K562 (cell line): ENCODE measurements around the gene GEMIN4. TPM values are rescaled to one million over a fixed set of nuclear protein-coding genes. Genes with fewer than 3 reads are reported as not detected.

Source experiments
- ARNT ChIP-seq, 2 experiments: fragments of 450-650 bp; IDR thresholded peaks; 2 replicates each; pipeline ENCODE4 v1.6.1; 2016; ENCODE audit warnings: mild to moderate bottlenecking in 1 of 2
- CREB1 ChIP-seq, 2 experiments: sonication (generic) in 1 of 2; formaldehyde crosslinking in 1 of 2; IDR thresholded peaks; 2 replicates each; pipeline versions ENCODE4 v1.6.1 to v1.8.0; 2012 to 2022; ENCODE audit warnings: inconsistent platforms in 1 of 2, mild to moderate bottlenecking in 1 of 2, missing genetic modification reagents in 1 of 2, moderate library complexity in 1 of 2
- KLF6 ChIP-seq: fragments of 250-450 bp; sonication (Bioruptor Pico); IDR thresholded peaks from 2 replicates; pipeline ENCODE4 v1.4.0; 2020; ENCODE audit warnings: mild to moderate bottlenecking, moderate library complexity, borderline replicate concordance
- PHB2 ChIP-seq: fragments of 450-650 bp; IDR thresholded peaks from 2 replicates; pipeline ENCODE4 v1.6.1; 2017; ENCODE audit warnings: low read depth
- POLR3A ChIP-seq: IDR thresholded peaks from 2 replicates; pipeline ENCODE4 v1.6.1; 2011; ENCODE audit warnings: borderline replicate concordance, mild to moderate bottlenecking, moderate library complexity; ENCODE audit not compliant: insufficient read length, insufficient read depth; ENCODE audit errors: extremely low read depth
- SMARCB1 ChIP-seq: IDR thresholded peaks from 2 replicates; pipeline ENCODE4 v1.6.1; 2011; ENCODE audit warnings: improper control_type of control experiment, low read depth; ENCODE audit not compliant: insufficient read length
- ZNF143 ChIP-seq: sonication (generic); formaldehyde crosslinking; IDR thresholded peaks from 2 replicates; pipeline ENCODE4 v1.9.0; 2022; ENCODE audit warnings: mild to moderate bottlenecking, missing genetic modification reagents
- ZZZ3 ChIP-seq: fragments of 450-650 bp; IDR thresholded peaks from 2 replicates; pipeline ENCODE4 v1.6.1; 2016; ENCODE audit warnings: antibody characterized with exemption, mild to moderate bottlenecking, moderate library complexity
- polyA plus RNA-seq, 8 experiments: library from polyadenylated mRNA; depleted of rRNA in 4 of 8; stranded (reverse) in 5 of 8; unstranded in 3 of 8; fragments of >200 nt; fragmentation: Nextera tagmentation in 2 of 8; fragmentation: Illumina TruSeq in 1 of 8; extraction: Ambion mirVana in 2 of 8; extraction: Trizol in 1 of 8; gene quantifications; 2 replicates each; pipeline versions ENCODE4 v1.2.1 to v1.2.3, GENCODE V29; 2011 to 2014; ENCODE audit warnings: inconsistent platforms in 1 of 8, missing spikeins in 1 of 8
- total RNA-seq, 7 experiments: library from RNA; depleted of rRNA in 6 of 7; stranded (reverse); fragments of >200 nt in 6 of 7; fragmentation: Illumina TruSeq in 2 of 7; extraction: Trizol in 2 of 7; gene quantifications; 2 replicates each; pipeline versions ENCODE4 v1.2.1 to v1.2.3, GENCODE V29; 2011 to 2021; ENCODE audit warnings: low replicate concordance in 1 of 7
- TF ChIP-seq, protein P1 (sequence below): IDR thresholded peaks from 2 replicates; pipeline ENCODE4 v1.6.1; 2012; ENCODE audit warnings: low read depth, low read length, improper control_type of control experiment, borderline replicate concordance
- TF ChIP-seq, protein P2 (sequence below): fragments of 200-600 bp; sonication (generic); IDR thresholded peaks from one replicate; pipeline ENCODE4 v1.6.1; 2012; ENCODE audit warnings: mild to moderate bottlenecking, low read depth, low read length, inconsistent platforms
- TF ChIP-seq, protein P3 (sequence below): sonication (generic); formaldehyde crosslinking; IDR thresholded peaks from 2 replicates; pipeline ENCODE4 v1.8.1; 2023; ENCODE audit warnings: mild to moderate bottlenecking, missing genetic modification reagents

The GEMIN4 gene
- total and polyA plus RNA-seq, 9 of the 15 experiments (the other 6 are each of a cell fraction or from before 2014, with no cell fraction given) = 1.8 to 42.5 (median 10.8) TPM

DNA sequence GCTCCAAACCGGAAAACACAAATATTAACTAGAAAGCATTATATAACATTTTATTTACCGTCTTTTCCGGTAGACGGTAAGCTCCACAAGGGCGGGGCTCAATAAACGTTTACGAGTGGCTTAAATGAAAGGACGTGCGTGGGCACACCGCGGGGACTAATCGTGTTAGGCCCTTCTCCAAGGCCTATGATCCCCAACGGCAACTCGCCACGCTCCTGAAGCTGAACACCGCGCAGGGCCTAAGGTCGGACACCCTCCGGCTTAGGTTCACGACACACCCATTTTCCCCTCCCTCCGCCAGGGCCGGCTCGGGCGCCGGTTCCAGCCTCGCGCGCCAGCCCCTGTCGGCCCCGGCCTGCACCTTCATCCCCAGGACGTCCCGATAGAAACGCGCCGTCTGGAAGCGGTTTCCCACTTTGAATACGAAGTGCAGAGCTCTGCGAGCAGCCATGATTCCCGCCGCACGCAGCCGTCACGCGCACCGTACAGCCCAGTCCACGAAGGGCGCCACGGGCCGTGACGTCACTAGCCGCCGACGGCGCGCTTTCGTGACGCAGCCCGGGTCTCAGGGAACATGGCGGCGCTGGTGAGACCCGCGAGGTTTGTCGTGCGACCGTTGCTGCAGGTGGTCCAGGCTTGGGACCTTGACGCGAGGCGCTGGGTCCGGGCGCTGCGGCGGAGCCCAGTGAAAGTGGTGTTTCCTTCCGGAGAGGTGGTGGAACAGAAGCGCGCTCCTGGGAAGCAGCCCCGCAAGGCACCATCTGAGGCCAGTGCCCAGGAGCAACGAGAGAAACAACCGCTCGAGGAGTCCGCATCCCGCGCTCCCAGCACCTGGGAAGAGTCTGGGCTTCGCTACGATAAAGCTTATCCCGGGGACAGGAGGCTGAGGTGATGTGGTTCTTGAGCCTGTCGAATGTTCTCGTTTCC lies 30.0 kb upstream of the GEMIN4 start, which contains the start of the genes GLOD4 and MRM3 (continued):
- TF ChIP-seq, protein P1, sequence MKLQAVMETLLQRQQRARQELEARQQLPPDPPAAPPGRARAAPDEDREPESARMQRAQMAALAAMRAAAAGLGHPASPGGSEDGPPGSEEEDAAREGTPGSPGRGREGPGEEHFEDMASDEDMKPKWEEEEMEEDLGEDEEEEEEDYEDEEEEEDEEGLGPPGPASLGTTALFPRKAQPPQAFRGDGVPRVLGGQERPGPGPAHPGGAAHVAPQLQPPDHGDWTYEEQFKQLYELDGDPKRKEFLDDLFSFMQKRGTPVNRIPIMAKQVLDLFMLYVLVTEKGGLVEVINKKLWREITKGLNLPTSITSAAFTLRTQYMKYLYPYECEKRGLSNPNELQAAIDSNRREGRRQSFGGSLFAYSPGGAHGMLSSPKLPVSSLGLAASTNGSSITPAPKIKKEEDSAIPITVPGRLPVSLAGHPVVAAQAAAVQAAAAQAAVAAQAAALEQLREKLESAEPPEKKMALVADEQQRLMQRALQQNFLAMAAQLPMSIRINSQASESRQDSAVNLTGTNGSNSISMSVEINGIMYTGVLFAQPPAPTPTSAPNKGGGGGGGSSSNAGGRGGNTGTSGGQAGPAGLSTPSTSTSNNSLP = no peak
- TF ChIP-seq ARNT (IDR thresholded peaks at IDR 0.05) (no peak), CREB1 (IDR thresholded peaks at IDR 0.05) (peak; percentile 100), CREB1 (CRISPR knock-in tag; IDR thresholded peaks at IDR 0.05) (peak; percentile 100), PHB2 (no peak), POLR3A (no peak), ZZZ3 (0 out of 2 replicates have a peak, but pooled peaks have one; percentile 40), SMARCB1 (no peak), ZNF143 (CRISPR knock-in tag) (no peak), KLF6 (CRISPR knock-in tag) (no peak)
- TF ChIP-seq, protein P2, sequence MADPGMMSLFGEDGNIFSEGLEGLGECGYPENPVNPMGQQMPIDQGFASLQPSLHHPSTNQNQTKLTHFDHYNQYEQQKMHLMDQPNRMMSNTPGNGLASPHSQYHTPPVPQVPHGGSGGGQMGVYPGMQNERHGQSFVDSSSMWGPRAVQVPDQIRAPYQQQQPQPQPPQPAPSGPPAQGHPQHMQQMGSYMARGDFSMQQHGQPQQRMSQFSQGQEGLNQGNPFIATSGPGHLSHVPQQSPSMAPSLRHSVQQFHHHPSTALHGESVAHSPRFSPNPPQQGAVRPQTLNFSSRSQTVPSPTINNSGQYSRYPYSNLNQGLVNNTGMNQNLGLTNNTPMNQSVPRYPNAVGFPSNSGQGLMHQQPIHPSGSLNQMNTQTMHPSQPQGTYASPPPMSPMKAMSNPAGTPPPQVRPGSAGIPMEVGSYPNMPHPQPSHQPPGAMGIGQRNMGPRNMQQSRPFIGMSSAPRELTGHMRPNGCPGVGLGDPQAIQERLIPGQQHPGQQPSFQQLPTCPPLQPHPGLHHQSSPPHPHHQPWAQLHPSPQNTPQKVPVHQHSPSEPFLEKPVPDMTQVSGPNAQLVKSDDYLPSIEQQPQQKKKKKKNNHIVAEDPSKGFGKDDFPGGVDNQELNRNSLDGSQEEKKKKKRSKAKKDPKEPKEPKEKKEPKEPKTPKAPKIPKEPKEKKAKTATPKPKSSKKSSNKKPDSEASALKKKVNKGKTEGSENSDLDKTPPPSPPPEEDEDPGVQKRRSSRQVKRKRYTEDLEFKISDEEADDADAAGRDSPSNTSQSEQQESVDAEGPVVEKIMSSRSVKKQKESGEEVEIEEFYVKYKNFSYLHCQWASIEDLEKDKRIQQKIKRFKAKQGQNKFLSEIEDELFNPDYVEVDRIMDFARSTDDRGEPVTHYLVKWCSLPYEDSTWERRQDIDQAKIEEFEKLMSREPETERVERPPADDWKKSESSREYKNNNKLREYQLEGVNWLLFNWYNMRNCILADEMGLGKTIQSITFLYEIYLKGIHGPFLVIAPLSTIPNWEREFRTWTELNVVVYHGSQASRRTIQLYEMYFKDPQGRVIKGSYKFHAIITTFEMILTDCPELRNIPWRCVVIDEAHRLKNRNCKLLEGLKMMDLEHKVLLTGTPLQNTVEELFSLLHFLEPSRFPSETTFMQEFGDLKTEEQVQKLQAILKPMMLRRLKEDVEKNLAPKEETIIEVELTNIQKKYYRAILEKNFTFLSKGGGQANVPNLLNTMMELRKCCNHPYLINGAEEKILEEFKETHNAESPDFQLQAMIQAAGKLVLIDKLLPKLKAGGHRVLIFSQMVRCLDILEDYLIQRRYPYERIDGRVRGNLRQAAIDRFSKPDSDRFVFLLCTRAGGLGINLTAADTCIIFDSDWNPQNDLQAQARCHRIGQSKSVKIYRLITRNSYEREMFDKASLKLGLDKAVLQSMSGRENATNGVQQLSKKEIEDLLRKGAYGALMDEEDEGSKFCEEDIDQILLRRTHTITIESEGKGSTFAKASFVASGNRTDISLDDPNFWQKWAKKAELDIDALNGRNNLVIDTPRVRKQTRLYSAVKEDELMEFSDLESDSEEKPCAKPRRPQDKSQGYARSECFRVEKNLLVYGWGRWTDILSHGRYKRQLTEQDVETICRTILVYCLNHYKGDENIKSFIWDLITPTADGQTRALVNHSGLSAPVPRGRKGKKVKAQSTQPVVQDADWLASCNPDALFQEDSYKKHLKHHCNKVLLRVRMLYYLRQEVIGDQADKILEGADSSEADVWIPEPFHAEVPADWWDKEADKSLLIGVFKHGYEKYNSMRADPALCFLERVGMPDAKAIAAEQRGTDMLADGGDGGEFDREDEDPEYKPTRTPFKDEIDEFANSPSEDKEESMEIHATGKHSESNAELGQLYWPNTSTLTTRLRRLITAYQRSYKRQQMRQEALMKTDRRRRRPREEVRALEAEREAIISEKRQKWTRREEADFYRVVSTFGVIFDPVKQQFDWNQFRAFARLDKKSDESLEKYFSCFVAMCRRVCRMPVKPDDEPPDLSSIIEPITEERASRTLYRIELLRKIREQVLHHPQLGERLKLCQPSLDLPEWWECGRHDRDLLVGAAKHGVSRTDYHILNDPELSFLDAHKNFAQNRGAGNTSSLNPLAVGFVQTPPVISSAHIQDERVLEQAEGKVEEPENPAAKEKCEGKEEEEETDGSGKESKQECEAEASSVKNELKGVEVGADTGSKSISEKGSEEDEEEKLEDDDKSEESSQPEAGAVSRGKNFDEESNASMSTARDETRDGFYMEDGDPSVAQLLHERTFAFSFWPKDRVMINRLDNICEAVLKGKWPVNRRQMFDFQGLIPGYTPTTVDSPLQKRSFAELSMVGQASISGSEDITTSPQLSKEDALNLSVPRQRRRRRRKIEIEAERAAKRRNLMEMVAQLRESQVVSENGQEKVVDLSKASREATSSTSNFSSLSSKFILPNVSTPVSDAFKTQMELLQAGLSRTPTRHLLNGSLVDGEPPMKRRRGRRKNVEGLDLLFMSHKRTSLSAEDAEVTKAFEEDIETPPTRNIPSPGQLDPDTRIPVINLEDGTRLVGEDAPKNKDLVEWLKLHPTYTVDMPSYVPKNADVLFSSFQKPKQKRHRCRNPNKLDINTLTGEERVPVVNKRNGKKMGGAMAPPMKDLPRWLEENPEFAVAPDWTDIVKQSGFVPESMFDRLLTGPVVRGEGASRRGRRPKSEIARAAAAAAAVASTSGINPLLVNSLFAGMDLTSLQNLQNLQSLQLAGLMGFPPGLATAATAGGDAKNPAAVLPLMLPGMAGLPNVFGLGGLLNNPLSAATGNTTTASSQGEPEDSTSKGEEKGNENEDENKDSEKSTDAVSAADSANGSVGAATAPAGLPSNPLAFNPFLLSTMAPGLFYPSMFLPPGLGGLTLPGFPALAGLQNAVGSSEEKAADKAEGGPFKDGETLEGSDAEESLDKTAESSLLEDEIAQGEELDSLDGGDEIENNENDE = no peak
- TF ChIP-seq, protein P3, sequence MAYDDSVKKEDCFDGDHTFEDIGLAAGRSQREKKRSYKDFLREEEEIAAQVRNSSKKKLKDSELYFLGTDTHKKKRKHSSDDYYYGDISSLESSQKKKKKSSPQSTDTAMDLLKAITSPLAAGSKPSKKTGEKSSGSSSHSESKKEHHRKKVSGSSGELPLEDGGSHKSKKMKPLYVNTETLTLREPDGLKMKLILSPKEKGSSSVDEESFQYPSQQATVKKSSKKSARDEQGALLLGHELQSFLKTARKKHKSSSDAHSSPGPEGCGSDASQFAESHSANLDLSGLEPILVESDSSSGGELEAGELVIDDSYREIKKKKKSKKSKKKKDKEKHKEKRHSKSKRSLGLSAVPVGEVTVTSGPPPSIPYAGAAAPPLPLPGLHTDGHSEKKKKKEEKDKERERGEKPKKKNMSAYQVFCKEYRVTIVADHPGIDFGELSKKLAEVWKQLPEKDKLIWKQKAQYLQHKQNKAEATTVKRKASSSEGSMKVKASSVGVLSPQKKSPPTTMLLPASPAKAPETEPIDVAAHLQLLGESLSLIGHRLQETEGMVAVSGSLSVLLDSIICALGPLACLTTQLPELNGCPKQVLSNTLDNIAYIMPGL (CRISPR knock-in tag) = no peak; the same call in 1 of the 2 replicates
